Iris pigment epithelial cell (primary cell): ENCODE results near the gene CD8B.

ENCODE experiments used
- DNase-seq: peaks from one replicate; pipeline ENCODE4 v3.0.0-alpha.2; 2011; ENCODE audit warnings: low read depth

CD8B gene

DNA sequence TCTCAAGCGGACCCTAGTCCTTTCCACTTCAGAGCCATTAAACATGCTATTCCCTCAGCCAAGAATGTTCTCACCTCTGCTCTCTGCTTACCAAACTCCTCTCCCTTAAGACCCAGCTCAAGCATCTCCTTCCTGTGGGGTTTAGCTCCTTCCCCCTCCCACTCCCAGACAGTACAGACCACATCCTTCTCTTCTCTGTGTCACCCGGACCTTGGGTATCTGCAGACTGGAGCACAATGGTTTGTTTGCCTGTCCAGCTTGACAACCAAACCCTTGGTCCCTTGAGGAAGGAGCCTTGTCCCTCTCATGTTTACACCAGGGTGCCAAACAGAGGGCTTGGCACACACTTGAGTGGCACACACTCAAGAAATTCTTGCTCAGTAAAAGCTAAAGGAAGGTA lies 66.8 kb downstream of the CD8B start:
- DNase-seq = no peak

DNA sequence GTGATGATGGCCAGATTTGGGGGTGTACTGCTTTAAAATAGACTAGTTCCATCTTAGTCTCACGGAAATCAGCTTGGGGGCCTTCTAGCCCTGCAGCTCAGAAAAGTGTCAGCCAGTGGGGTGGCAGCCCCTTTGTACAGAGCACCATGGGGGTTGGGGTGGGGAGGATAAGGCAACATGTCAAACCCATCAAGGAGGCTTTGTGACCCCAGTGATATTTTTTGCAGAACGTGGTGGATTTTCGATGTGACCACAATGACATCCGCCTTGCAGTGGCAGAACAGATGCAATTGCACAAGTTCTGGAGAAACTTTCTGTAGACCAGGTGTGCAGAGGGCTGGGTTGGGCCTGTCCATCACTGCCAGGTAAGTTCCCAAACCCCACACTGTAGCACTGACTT lies 67.9 kb downstream of the CD8B start:
- DNase-seq = no peak

DNA sequence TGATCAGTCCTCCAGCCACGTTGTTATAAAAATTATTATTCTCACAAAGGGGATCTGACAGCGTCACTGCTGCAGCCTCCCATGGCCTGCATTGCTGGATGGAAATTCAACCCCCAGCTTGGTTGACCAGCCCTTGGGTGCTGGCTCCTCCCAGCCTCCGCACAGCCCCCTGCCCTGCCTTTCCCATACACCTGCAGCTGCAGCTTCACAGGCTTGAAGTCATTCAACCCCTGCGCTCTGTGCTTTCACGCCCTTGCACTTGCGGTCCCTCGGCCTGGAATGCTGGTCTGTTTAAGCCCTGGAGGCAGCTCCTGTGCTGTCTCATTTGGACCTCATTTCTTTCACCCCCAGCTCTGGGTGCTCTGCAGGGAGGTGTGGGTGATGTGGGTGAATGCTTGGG lies 70.1 kb downstream of the CD8B start:
- DNase-seq = no peak

DNA sequence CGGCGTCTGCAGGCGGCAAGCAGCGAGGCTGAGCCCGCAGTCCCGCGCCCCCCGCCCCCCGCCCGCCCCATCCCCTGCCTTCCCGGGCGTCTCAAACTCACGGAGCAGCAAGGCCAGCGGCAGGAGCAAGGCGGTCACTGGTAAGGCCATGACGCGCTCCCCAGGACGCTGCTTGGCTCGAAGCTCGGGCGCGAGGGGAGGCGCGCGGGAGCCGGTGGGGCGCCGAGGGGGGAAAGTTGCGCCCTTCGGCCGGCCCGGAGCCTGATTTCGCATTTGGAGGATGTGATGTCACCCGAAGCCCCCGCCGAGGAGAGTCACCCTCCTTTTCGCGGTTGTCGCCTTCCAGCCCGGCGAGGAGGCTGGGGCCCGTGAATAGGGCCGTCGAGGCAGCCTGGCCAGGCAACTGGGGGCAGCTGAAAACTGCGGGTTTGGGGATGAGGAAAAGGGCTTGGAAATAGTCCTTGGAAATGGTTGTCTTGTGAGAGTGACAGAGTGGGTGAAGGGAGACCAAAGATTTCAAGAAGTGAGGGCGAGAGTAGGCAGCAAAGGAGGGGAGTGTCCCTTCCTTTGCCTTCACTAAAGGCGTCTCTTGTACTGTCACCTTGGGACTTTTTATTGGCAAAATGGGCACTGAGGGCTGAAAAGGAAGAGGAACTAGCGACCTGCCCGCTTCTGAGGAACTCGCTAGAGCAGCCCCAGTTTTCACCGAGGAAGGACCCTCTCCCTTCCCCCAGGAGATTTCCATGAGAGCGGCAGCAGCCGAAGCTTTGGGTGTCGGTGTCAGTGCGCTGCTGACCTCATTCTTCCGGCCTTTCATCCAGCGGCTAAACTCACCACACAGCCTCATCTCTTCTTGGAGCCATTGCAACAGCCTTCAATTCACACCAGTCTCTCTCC lies 70.8 kb downstream of the CD8B start, which contains the start of gene CD8A:
TSS of gene CD8A (minus strand) at position 238 of the 897 bp plus-strand sequence. CDS start at position 150, 88 bp downstream.
- DNase-seq = peak; percentile 60

DNA sequence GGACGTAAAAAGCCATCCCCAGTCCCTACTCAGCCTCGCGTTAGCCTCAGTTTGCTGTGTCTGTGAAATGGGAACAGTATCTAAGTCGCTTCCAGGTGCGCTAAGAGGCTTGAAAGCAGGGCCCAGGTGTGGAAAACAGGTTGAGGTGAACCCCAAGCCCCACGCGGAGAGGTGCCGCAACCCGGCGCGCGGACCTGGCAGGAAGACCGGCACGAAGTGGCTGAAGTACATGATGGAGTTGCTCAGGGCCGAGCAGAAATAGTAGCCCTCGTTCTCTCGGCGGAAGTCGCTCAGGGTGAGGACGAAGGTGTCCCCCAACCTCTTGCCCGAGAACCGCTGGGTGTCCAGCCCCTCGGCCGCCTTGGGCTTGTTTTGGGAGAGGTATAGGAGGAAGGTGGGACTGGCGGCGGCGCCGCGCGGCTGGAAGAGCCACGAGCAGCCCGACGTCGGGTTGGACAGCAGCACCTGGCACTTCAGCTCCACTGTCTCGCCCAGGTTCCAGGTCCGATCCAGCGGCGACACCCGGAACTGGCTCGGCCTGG lies 71.5 kb downstream of the CD8B start:
- DNase-seq = no peak

DNA sequence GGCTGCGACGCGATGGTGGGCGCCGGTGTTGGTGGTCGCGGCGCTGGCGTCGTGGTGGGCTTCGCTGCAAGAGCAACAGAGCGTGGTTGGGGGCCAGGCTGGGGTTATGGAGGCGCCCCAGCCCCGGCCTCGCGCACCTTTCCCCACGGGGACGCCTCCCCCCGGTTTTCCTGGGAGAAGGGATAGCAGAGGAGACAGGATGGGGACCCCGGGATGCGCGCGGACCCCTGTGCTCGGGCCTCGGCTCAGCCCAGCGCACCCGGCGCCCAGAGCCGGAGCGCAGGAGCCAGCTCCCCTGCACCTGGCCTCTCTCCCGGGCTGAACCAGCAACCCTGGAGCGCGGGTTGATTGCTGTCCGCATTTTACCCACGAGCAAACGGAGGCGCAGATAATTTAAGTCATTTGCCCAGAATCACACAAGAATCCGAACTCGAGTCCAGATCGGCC lies 72.0 kb downstream of the CD8B start:
- DNase-seq = no peak

DNA sequence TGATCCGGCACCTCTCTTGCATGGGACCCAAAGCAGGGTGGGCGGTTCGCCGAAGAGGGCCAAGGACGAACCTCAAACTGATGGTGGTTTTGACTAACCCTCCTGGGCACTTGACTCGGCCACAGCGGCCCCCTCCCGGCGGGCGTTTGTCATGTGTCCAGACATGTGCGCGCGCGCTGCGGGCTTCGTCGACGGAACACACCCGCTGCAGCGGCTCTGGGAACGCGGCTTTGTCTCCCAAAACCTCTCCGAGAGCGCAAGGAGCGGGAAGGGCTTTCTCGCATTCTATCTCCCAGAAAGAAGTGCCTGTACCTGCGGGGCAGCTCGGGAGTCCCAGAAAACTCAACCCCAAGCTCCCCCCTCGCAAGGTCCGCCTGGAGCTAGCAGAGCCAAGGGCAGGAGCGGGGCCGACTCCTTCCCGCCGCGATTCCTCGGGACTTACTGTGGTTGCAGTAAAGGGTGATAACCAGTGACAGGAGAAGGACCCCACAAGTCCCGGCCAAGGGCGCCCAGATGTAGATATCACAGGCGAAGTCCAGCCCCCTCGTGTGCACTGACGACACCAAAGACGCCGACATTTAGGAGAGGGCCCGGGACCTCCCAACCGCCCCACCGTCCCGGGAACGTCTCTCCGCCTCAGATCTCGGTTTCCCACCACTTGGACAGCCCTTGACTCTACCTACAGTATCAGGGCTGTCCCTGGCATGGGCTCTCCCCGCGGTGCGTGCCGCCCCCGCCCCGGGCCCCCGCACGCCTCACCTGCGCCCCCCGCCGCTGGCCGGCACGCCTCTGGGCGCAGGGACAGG lies 72.6 kb downstream of the CD8B start:
- DNase-seq = no peak

DNA sequence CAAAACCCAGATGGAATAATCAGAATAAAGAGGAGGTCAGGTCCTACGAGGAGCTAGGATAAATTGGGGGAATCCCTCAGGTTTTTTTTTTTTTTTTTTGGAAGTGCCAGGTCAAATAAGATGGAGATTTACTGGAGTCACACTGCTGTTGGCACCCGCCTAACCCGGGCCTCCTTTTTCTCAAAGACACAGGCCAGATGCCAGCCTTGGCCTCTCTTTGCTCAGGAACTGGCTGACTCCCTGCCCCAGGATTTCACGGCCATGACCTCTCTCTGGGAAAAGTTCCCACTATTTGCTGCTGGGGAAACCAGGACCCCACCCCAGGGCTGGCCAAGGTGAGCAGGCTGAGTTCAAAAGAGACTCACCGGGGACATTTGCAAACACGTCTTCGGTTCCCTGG lies 73.5 kb downstream of the CD8B start:
- no peak for DNase-seq

DNA sequence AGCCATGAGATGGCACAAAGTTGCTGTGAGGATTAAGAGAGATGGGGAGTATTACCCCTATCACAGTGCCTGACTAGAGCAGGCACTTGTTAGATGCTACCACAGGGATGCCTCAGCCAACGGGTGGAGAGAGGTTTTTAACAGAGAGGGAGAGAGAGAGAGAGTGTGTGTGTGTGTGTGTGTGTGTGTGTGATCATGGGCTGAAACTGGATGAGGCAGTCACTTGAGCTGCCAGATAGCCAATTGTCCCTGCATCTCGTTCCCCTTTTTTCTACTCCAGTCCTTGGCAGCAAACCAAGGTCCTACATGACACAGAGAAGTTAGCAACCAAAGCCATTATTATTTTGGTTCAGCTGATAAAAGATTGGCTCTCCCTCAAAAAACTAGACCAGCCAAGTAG lies 74.0 kb downstream of the CD8B start:
- no peak for DNase-seq

DNA sequence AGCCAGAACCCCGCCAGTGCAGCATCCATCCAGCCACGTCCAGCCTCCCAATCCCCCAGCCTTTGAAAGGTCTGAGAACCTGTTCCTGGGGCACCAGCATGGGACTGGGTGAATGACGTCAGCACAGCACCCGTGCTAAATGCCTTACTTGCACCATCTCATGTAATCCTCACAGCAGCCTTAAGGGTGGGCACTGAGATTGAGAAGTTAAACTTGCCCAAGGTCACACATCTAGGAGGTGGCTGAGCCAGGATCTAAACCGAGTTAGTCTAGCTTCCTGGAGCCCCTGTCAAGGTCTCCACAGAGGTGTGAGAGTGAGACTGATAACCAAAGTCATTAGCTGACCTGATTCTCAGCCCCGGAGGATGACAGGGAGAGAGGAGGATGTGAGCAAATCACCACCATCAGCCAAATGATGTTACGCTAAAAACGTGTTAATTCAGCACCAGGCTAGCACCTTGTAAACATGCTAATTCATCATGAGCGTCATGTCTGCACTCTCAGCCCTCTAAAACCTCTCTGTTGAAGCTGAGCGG lies 75.6 kb downstream of the CD8B start:
- no peak for DNase-seq

DNA sequence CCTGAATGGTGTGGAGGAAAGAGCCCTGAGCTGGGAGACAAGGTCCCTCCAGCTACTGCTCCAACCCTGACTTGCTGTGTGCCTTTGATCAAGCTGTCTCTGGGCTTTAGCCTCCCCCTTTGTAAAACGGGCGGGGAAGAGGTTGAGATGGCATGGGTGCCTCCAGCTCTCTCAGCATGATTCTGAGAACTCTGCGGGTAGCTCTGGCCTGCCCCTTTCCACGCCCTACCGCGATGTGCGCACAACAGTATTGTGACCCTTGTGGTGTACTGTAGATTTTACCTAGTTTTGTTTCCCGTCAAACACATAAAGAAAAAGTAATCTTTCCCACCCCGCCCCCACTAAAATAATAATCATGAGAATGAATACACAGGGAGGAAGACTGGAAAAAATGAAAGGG lies 76.2 kb downstream of the CD8B start:
- DNase-seq = no peak

DNA sequence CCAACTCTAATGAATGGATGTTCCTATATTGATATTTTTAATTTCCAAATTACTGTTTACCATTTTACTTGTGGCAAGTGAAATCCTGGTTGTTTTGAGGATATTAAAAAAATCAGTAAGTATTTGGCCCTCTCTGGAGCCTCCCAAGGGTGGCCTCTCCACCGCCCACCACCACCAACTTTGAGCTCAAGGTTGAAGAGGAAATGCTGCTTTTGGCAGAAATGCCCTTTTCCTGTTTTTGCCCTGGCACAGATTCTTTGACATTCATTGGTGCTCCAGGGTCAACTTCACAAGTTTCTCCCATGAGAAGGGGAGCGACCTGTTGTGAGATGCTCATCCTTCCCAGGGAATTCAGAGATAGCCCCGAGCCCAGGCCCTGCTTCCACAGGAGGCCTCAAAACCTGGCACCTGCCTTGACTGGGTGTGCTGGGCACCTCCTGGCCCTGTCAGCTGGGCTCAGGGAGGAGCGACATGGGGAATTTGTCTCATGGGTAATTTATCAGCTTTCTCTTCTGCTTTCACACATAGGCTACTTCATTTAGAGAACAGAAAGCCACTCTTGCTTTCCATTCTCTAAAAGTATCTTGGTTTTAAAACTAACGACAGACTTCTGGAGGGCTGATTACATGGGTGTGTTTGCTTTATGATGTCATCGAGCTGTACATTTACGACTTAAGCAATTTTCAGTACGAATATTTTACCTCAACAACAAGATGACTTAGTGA lies 77.9 kb downstream of the CD8B start:
- DNase-seq = no peak

DNA sequence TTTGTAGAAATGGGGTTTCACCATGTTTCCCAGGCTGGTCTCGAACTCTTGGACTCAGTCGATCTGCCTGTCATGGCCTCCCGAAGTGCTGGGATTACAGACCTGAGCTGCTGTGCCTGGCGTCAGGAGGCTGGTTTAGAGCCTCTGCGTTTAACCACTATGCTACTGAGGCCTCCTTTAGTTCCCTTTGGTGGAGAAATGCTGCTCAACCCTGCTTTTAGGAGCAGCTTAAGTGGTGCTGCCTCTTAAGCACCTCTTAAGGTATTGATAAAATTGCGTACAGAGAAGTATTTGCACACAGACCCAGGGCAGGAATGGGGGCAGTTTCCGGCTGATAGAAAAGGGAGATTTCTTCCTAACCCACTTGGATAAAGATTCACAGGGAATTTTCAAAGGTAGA lies 78.9 kb downstream of the CD8B start:
- DNase-seq = no peak

DNA sequence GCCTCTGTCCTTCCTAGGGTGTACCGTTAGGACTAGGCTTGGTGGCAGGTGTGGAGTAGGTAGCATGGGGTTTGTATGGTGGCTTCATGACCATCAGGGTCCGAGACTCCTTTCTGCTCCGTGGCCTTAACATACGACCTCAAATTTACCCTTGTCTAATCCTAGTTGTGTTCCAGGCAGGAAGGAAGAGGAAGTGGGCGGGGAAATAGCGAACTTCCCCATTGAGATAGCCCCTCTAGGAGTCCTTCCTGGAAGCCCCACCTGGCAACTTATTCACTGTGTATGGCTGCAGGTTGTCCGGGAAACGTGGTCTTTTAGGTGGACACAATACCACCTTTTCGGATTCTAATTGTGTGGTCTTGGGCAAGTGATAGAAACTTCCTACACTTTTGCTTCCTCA lies 80.3 kb downstream of the CD8B start:
- DNase-seq = no peak

DNA sequence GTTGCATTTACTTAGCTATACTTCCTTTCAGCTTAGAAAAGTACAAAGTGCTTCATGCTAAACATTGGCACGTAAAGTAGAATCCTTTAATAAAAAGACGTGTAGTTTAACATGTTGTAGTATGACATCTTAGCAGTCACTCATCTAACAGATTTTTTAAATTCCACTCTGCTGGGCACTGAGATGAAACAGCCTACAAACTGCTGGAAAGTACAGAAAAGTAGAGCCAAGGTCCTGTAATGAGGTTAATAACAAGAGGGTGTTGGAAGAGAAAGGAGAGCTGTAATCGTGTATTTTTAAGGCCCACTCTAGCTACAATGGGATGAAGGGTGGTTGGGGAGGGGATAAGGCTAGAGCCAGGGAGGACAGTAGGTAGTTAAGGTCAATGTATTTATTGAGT lies 81.7 kb downstream of the CD8B start:
- no peak for DNase-seq

DNA sequence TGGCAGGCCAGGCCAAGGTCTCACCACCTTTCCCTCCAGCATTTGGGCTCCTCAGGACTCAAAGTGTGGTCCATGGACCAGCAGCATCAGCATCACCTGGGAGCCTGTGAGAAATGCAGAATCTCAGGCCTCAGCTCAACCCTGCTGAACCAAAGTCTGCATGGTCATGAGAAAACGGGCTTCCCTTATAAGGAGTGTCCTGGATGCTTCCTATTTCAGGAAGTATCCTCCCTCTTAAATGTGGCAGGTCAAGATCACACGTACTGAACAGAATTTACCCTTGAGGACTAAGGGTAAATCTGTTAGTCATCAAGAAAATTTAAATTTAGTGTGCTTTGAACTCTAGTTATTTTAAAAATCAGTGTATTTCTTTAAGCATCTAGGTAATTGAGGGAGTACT lies 82.7 kb downstream of the CD8B start:
- no peak for DNase-seq

DNA sequence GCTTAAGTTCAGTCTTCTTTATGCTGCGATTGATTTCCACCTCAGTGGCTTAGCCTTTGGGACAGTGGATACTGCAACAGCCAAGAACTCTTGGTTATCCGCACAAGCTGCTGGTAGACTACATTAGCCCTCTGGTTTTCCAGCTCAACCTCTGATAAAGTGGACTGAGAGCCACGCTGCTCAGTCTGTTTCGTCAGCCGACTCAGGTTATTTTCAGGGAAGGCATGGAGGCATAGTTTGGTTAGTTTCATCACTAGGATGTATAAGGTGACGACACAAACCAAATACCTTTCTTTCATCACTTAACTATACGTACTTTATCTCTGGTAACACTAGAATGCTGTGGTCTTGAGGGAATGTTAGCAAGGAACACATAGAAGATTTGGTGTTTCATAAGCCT lies 85.2 kb downstream of the CD8B start:
- no peak for DNase-seq

DNA sequence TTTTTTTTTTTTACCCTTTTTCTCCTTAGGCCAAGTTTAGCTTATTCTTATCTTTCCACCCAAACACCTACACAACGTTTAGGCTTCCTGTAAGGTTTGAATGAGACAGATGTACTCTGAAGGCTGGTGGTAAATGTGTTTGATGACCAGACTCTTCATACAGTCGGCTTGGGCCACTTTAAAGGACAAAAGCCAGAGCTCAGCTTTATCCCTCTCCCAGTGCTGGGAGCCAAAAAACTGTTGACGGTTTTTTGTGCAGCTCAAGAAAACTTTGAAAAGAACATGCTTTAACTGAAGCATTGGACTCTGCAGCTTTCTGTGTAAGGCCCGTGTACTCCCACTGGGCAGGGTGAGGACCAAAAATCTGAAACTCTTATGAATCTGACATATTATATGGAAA lies 86.3 kb downstream of the CD8B start:
- DNase-seq = no peak

DNA sequence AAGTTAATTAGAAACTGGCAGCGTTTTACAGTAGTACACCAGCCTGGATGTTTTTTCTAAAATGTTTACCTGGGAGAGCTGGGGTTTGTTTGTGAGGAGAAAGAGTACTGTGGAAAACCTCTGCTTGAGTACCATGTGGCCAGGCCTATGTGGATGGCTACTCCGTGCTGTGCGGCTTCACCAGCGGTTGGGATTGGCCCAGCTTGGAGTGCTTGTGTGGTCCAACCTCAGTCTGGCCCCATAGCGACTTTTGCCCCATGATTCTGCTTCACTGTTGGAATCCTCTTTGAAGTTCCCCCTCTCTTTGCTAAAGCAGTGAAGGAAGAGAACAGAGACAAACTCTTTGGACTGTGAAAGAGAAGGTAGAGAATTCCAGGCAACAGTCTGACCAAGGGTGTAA lies 86.8 kb downstream of the CD8B start:
- DNase-seq = no peak

DNA sequence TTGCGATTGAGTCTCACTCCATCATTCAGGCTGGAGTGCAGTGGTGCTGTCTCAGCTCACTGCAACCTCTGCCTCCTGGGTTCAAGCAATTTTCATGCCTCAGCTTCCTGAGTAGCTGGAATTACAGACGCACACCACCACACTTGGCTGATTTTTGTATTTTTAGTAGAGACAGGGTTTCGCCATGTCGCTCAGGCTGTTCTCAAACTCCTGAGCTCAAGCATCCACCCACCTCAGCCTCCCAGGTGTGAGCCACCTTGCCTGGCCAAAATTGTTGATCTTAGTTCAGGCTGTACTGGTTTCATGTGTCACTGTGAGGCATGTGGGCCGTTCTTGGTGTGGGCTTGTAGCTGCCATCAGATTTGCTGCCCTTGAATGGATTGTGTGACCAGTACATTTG lies 89.1 kb downstream of the CD8B start:
- no peak for DNase-seq

DNA sequence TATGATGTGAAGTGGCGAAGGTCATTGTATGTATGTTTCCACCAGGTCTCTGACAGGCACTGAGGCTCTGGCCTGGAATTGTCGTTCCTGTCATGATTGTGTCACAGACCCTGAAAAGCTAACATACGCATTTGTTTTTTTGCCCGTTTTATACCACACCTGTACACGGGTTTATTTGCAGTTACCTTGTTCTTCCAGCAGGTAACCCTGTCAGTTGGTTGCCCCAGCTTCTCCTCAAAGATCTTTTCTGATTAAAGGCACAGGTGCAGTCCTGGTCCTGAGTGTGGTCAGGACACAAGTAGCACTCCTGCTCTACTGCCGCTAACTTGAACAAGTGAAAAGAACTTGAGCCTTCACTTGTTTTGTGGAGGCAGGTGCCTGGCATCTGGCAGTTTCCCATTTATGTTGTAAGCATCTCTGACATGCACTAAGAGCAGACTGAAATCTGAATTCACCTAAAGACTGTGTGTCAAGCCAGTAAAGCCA lies 90.8 kb downstream of the CD8B start:
- DNase-seq = no peak

DNA sequence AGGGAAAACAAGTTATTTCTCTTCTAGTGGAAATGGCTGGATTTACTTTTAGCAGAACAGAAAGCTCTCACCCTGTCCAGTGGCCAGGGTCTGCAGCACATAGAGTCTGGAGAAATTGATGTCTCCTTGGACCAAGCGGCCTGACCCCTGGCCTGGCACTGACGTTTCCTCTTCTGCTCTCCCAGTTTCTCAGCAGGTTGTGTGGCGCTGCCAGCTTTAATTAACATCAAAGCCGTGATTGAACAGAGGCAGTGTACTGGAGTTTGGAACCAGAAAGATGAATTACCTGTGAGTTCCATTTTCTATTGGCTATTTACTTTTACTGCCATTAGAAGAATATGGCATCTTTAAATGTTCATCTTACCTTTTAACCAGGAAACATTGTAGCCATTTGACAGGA lies 91.8 kb downstream of the CD8B start:
- no peak for DNase-seq
